Measurements from ENCODE around the gene PSME3IP1.

The PSME3IP1 gene

GRCh38 chr16:57167538-57167937 is 18.3 kb downstream of the PSME3IP1 start:
- DNase-seq (ENCODE audit: low read depth), result no peak

DNA sequence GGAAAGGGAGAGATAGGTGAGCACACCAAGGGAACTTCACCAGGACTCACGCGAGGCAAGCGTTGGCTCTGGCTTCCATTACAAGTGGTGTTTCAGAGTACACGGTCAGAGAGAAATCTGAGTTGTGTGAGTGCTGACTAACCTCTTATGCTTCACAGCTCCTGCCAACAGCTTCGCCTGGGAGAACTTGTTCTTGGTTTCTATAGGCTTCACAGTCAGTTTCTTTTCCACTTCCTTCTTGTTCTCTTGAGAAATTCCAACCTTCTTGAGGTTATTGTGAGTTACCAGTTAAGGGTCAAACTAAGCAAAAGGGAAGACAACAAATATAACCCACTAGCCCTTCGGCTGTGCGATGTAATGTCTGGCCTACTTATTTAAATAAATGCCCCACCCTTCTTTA is 18.9 kb downstream of the PSME3IP1 start:
- no peak for DNase-seq (ENCODE audit: low read depth)

- no peak for DNase-seq (ENCODE audit: low read depth)
Measured at GRCh38 chr16:57166451-57166850, 19.4 kb downstream of the PSME3IP1 start.

- DNase-seq (ENCODE audit: low read depth), result no peak
Measured at GRCh38 chr16:57165938-57166337, 19.9 kb downstream of the PSME3IP1 start.

DNA sequence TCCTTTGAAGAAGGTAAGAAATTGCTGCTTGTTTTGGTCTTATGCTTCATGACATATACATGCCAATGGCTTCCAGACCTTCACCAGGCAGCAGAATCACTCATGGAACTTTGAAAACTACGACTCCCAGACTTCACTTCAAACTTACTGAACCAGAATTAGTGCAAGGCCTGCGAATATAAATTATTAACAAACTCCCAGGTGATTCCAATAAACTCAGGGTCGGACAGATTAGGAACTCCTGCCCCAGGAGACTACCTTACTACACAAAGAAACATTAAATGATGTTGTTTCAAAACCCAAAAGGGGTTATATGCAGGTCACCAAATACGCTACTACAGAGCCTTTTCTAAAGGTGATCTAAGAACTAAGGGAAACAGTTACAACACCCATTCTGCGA is 20.4 kb downstream of the PSME3IP1 start:
- DNase-seq (ENCODE audit: low read depth), result no peak

GRCh38 chr16:57163842-57164241 is 22.0 kb downstream of the PSME3IP1 start:
- DNase-seq (ENCODE audit: low read depth), result no peak

- DNase-seq (ENCODE audit: low read depth), result no peak
Measured at GRCh38 chr16:57159447-57159846, 26.4 kb downstream of the PSME3IP1 start.

DNA sequence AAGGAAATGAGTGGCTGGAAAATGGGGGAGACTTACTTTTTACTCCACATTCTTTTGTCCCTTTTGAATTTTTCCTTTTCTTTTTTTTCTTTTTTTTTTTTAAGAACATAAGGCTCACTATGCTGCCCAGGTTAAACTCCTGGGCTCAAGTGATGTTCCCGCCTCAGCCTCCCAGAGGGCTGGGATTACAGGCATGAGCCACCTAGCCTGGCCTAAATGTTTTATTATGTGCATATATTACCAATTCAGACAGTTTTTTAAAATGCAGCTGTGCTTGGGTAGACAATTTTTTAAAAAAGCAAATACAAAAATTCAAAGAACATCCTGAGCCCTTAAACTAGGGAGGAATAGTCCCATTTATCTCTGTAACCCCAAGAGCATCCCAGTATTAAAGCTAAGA is 28.3 kb downstream of the PSME3IP1 start:
- no peak for DNase-seq (ENCODE audit: low read depth)

DNA sequence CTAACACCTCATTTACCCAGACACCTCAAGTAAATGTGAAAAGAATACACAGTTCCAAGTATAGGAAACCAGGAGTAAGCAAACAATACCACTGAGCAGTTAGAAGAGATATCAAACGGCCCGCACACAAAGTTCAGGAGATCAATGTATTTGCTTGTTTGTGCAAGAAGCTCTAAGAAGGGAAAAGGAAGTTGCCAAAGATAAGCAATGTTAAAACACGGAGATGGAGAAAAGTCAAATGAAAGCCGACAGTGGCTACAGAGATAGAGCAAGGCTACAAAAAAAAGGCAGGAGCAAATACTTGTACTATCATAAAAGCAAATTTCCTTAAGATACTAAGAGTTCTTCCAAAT is 29.5 kb downstream of the PSME3IP1 start:
- DNase-seq (ENCODE audit: low read depth), result no peak

DNA sequence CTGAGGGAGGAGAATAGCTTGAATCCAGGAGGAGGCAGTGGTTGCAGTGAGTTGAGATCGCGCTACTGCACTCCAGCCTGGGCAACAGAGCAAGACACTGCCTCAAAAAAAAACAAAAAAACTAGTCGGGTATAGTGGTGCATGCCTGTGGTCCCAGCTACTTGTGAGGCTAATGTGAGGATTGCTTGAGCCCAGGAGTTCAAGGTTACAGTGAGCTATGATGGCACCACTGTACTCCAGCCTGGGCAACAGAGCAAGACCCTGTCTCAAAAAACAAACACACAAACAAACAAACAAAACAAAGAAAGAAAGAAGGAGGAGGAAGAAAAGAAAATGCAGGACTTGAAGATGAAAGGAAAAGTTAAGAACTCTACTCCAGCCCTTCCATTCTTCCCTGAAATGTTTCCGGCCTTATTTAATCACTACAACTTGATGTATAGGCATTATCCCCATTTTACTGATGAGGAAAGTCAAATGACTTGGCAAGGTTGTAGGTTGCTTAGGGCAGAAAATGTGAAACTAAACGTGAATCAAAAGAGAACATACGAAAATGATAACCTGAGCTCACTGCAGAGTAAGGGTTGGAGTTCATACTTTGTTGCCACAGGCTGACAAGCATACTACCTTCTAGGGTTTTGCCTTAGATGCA is 30.0 kb downstream of the PSME3IP1 start:
- no peak for DNase-seq (ENCODE audit: low read depth)

DNA sequence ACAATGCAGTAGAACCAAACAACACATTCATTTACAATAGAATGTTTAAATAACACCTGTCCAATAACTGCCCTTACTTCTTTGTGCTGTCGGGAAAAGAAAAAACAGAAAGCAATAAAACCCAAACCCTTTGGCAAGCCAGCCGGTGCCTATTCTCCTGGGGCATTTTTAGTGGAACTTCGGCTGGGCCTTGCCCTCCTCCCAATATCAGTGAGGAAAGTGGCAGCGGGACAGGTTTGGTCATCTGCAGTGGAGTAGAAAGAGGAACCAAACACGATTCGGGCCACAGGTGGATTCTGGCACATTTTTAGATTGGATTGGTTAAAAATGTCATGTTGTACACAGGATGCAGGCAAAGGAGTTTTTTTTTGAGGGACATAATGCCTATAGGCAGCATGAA is 32.0 kb downstream of the PSME3IP1 start:
- DNase-seq (ENCODE audit: low read depth), result no peak

DNA sequence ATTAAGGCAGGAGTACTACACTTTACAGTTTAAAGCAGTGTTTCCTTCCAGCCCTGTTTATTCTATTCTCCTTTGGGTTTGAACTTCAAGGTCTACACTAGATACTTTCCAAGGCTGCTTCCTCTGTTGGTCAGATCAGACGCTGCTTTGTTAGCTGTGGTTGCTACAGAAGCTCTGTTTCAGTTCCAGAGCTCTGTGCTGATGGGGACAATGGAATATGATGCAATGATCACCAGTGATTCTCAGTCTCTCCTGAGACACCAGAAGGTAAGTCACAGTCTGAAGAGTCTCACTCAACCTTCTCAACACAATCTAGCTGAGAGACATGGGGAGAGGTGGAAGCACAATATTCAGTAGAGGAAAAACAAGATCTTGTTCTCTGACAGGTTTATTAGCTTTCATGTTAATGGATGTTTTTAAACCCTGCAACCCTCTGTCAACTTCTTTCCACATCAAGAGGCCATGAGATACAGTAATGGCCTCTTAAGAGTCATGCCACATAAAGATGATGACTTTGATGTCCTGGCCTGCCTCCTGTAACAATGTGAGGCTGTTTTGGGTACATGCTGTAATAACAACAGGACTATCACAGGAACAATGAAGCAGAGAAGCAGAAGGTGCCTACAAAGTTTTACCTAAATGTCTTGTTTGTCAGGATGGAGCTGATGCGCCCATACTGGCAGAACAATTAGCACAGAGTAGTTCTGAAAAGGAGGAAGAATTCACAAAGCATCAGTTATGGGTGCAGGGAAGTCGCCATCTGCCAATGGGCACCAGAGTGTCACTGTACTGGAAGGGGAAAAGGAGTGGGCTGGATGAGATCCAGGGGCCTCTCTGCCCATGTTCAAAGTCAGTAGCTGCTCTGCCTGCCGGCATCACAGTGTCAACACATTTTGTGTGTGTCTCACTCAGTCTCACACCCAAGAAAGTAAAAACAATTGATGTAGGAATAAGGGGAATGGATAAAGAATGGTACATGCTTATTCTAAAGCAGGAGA is 33.4 kb downstream of the PSME3IP1 start:
- DNase-seq (ENCODE audit: low read depth), result no peak

DNA sequence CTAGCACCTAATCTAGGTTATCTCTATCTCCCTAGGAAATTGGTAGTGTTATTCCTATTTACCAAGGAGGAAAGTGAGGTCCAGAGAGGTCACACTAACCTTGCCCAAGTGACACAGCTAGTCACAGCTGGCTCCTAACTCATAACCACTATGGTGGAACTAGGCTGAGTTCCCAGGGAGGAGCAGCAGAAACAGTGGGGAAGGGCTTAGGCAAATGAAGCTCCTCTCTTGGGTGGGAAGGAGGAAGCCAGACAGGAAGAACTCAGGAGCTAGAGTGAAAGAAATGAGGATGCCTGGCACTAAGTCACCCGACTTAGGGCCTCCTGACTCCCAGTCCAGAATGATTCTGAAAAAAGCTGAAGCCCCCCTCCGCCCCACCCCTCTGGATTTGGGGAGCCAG is 34.5 kb downstream of the PSME3IP1 start:
- no peak for DNase-seq (ENCODE audit: low read depth)

- no peak for DNase-seq (ENCODE audit: low read depth)
Measured at GRCh38 chr16:57150682-57151330, 35.0 kb downstream of the PSME3IP1 start.

- DNase-seq (ENCODE audit: low read depth), result no peak
Measured at GRCh38 chr16:57149391-57149790, 36.4 kb downstream of the PSME3IP1 start.

DNA sequence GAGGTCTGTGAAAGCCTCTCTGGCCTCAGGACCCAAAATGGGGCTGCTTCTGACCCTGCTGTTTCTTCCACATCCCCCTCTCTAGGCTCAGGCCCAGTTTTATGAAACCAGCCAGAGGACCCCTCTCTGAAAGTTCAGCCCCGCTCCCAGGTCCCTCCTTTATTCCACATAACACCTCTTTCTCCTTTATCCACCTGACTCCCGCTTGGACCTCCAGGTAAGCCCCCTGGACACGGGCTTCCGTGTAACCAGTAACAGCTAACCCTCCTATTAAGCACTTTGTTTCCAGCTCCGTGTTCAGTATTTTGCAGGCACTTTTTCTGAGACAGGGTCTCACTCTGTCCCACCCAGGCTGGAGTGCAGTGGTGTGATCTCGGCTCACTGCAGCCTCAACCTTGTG is 37.4 kb downstream of the PSME3IP1 start:
- DNase-seq (ENCODE audit: low read depth), result no peak

DNA sequence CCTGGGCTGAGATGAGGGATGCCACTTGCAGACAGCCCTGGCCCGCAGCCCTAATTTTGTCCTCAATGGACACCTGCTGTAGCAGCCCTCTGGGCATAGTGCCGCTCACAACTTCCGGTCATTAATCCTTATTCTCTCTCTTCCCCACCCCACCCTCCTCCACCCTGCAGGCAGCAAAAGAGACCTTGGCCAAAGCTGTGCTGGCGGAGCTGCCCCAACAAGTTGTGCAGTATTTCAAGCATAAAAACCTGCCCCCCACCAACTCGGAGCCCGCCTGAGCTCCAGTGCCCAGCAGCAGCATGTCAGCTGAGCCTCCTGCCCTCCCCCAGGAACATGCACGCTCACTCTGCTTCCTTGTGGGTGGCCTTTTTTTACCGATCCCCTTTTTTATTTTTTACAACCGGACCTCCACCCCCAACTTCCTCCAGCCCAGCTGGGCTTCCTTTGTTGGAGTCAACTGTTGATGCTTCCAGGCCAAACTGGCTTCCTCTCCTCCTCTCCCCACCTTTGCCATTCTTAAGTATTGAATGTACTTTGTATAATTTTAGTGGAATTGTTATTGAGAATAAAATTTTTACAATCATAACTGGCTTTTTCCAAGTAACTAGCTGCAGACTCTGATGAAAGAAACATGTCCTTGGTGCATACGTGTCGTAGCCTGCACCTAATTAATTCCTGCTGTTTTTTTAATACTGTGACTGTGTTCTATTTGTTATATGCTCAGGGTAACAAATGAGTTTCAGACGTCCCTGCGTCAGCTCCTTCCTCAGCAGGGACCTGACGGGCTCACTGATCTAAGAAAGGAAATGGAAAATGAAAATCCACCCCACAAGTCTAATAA is 38.2 kb downstream of the PSME3IP1 start:
- DNase-seq (ENCODE audit: low read depth), result no peak

GRCh38 chr16:57146735-57147134 is 39.1 kb downstream of the PSME3IP1 start:
- no peak for DNase-seq (ENCODE audit: low read depth)

DNA sequence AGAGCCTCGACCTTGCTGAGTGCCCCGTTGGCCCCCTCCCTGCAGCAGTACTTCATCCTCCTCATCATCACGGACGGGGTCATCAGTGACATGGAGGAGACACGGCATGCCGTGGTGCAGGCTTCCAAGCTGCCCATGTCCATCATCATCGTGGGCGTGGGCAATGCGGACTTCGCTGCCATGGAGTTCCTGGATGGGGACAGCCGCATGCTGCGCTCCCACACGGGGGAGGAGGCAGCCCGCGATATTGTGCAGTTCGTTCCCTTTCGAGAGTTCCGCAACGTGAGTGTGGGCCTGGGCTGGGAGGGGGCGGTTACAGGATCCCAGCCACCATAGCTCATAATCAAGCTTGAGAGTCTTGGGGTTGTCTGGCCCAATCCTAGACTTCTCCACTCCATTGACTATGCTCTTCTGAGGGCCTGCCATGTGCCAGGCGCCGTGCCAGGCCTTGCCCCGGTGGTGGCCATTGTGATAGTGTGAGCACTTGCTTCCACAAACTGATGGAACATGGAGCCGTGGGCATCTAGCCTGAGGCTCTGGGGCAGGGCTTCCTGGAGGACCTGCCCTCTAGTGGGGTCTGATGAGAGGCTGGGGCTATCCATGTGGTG is 39.7 kb downstream of the PSME3IP1 start:
- DNase-seq (ENCODE audit: low read depth), result no peak

GRCh38 chr16:57145046-57146021 is 40.5 kb downstream of the PSME3IP1 start:
- no peak for DNase-seq (ENCODE audit: low read depth)

Measured in activated T-helper 1 cell treated with Interleukin-2 at 50 U/mL for 16 hours (primary cell).